GM18951 (cell line): ENCODE results near the gene ADNP2.
"Not testable (repeated sequence)": the region's sequence is repeated elsewhere in the genome, so short reads cannot be mapped to it uniquely, and the experiment has no call there.

Experiments
- POLR2A ChIP-seq: IDR thresholded peaks from 4 replicates; pipeline ENCODE4 v1.6.1; 2011; ENCODE audit warnings: mild to moderate bottlenecking; ENCODE audit not compliant: insufficient read length, insufficient read depth; ENCODE audit errors: extremely low read depth
- in situ Hi-C: fragments of 300-500 bp; cut with MboI; formaldehyde crosslinking; loops from one replicate; pipeline ENCODE4 v1.12.0; 2022; ENCODE audit warnings: low sequenced_read_pairs, mixed read lengths, inconsistent platforms; ENCODE audit not compliant: unreplicated experiment

The ADNP2 gene

DNA sequence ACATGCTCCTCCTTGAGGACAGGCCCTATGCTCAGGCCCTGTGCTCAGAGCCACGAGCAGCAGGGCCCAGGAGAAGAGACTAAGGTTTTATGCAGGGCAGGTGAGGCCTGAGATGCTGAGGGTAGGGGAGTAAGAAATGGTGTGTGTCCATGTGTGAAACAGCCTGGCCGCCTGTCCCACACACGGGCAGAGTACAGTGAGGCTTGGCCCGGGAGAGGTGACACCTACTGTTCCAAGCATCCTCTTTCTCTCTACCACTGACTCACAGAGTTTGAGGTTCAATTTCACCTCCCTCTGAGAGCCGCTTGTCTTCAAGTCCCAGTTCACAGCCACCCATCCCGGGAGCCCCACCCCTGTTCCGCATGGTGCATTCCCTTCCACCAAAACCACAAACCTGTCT is 54.1 kb downstream of the ADNP2 start:
- TF ChIP-seq POLR2A: no peak
- in situ Hi-C loops: no loop called here

GRCh38 chr18:80164727-80165355 is 55.8 kb downstream of the ADNP2 start:
- in situ Hi-C loops: not testable (repeated sequence)

GRCh38 chr18:80166240-80166639 is 57.2 kb downstream of the ADNP2 start:
- TF ChIP-seq POLR2A: no peak
- in situ Hi-C loops: no loop called here

- in situ Hi-C loops: no loop called here
- TF ChIP-seq POLR2A: no peak
These were observed 57.7 kb downstream of the ADNP2 start for GRCh38 chr18:80166725-80167124.

- no peak for TF ChIP-seq POLR2A
These were observed 58.3 kb downstream of the ADNP2 start for GRCh38 chr18:80167331-80167730.

GRCh38 chr18:80167931-80168330 is 58.9 kb downstream of the ADNP2 start:
- no peak for TF ChIP-seq POLR2A

More at GRCh38 chr18:80167331-80167730, 58.3 kb downstream of the ADNP2 start:
- in situ Hi-C loops: no loop called here

GRCh38 chr18:80168346-80168745 is 59.3 kb downstream of the ADNP2 start:
- in situ Hi-C loops: no loop called here
- TF ChIP-seq POLR2A: no peak

More at GRCh38 chr18:80167931-80168330, 58.9 kb downstream of the ADNP2 start:
- in situ Hi-C loops: no loop called here

GRCh38 chr18:80168982-80169381 is 59.9 kb downstream of the ADNP2 start:
- TF ChIP-seq POLR2A: no peak
- in situ Hi-C loops: no loop called here

GRCh38 chr18:80169607-80170006 is 60.5 kb downstream of the ADNP2 start:
- TF ChIP-seq POLR2A: no peak
- in situ Hi-C loops: no loop called here

- TF ChIP-seq POLR2A: no peak
- in situ Hi-C loops: no loop called here
These were observed 61.5 kb downstream of the ADNP2 start for GRCh38 chr18:80170395-80171053.

DNA sequence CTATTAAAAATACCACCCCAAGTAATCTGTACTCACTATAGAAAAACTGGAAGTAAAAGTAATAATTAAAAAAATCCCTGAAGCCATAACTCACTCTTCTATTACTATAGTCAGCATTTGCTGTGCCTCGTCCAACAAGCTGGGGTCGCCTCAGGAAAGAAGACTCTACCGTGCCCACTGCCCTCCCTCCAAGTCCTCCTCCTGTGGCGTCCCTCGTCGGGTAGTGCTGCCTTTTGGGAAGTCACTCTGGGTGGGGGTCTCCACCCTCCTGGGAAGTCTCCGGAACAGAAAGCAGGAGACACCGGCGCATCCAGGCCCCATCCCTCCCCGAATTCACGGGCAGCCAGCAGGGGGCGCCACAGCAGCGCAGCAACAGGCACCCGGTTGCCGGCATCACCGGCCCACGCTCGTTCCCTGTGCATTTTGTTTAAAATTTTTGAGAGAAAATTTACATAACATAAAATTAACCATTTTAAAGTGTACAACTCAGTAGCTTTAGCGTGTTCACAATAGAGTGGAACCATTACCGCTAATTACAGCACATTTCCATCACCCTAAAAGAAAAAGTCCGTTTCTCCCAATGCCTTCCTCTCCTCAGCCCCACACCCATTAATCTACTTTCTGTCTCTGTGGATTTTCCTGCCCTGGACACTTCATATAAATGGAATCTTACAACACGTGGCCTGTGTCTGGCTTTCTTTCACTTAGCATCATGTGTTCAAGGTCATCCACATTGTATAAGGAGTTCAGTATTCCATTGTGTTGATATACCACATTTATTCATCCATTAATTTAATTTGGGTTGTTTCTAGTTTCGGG is 62.2 kb downstream of the ADNP2 start:
- in situ Hi-C loops: no loop called here
- no peak for TF ChIP-seq POLR2A

DNA sequence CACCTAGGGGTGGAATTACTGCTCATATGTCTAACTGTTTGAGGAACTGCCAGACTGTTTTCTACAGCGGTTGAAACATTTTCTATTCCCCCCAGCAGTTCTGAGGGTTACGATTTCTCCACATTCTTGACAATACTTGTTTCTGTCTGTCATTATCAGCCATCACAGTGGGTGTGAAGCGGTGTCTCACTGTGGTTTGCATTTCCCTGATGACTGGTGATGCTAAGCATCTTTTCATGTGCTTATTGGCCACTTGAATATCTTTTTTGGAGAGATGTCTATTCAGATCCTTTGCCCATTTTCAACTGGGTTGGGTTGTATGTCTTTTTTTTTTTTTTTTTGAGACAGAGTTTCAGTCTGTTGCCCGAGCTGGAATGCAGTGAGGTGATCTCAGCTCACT is 63.0 kb downstream of the ADNP2 start:
- TF ChIP-seq POLR2A: no peak
- in situ Hi-C loops: no loop called here

GRCh38 chr18:80173060-80173459 is 64.0 kb downstream of the ADNP2 start:
- in situ Hi-C loops: no loop called here

More at GRCh38 chr18:80173060-80173459, 64.0 kb downstream of the ADNP2 start:
- no peak for TF ChIP-seq POLR2A
